A673 (cell line): ENCODE data around the gene UGGT2. TPM values are rescaled to one million over a fixed set of nuclear protein-coding genes. Genes with fewer than 3 reads are reported as not detected.

Experiments used
- BruUV-seq: library from RNA; stranded (reverse); fragments of 400-500 nt; replicated peaks from 2 replicates; lab custom pipeline; 2021; lab: Mats Ljungman, UMichigan
- CTCF ChIA-PET: fragments of 300-600 bp; sonication (Branson Sonifier 250); formaldehyde crosslinking; loops from one replicate; lab custom pipeline; 2022; ENCODE audit warnings: antibody characterized with exemption; lab: Charles Lee
- POLR2A ChIA-PET: fragments of 300-600 bp; sonication (Branson Sonifier 250); formaldehyde crosslinking; loops from one replicate; lab custom pipeline; 2022; ENCODE audit warnings: antibody characterized with exemption; ENCODE audit not compliant: low non-redundant PET; lab: Charles Lee
- DNase-seq: peaks from one replicate; pipeline ENCODE4 v3.0.0-alpha.2; 2015; ENCODE audit warnings: low spot score
- H3K27ac ChIP-seq: fragments of 200-600 bp; sonication (generic); 2 replicates; pipeline ENCODE4 v1.5.1; 2016; ENCODE audit warnings: mixed run types, low read depth, mild to moderate bottlenecking, mixed read lengths, antibody characterized with exemption, low read length; ENCODE audit not compliant: poor library complexity, severe bottlenecking
- H3K27me3 ChIP-seq: fragments of 200-600 bp; sonication (generic); replicated peaks from 2 replicates; pipeline ENCODE4 v1.6.1; 2017; ENCODE audit warnings: mixed run types, low read depth, mild to moderate bottlenecking, mixed read lengths, antibody characterized with exemption, low read length; ENCODE audit not compliant: insufficient read depth, poor library complexity
- H3K36me3 ChIP-seq: fragments of 200-600 bp; sonication (generic); 2 replicates; pipeline ENCODE4 v1.6.1; 2016; ENCODE audit warnings: mixed run types, mild to moderate bottlenecking, mixed read lengths, antibody characterized with exemption, low read length; ENCODE audit not compliant: insufficient read depth, poor library complexity, severe bottlenecking
- H3K4me1 ChIP-seq: fragments of 200-600 bp; sonication (generic); 2 replicates; pipeline ENCODE4 v1.6.1; 2017; ENCODE audit warnings: mixed run types, mild to moderate bottlenecking, mixed read lengths, antibody characterized with exemption, low read length; ENCODE audit not compliant: insufficient read depth, poor library complexity, severe bottlenecking
- H3K4me3 ChIP-seq: fragments of 200-600 bp; sonication (generic); 2 replicates; pipeline ENCODE4 v1.5.1; 2016; ENCODE audit warnings: low read depth, mixed run types, mild to moderate bottlenecking, mixed read lengths, low read length; ENCODE audit not compliant: poor library complexity, severe bottlenecking
- H3K9me3 ChIP-seq: fragments of 200-600 bp; sonication (generic); 2 replicates; pipeline ENCODE4 v1.6.1; 2016; ENCODE audit warnings: mixed run types, low read depth, mild to moderate bottlenecking, mixed read lengths, antibody characterized with exemption, low read length; ENCODE audit not compliant: poor library complexity, severe bottlenecking
- CTCF ChIP-seq: fragments of 300-800, 200-600 bp; sonication (generic); conservative IDR thresholded peaks from 2 replicates; pipeline ENCODE4 v1.5.1; 2017; ENCODE audit warnings: low read depth, mild to moderate bottlenecking, antibody characterized with exemption, low read length, moderate library complexity, mixed read lengths
- EZH2 ChIP-seq: fragments of 200-600 bp; sonication (generic); IDR thresholded peaks from 2 replicates; pipeline ENCODE4 v1.6.1; 2017; ENCODE audit warnings: borderline replicate concordance, low read depth, mild to moderate bottlenecking, mixed read lengths, antibody characterized with exemption, low read length; ENCODE audit not compliant: poor library complexity, severe bottlenecking
- intact Hi-C: fragments of 100-400 bp; cut with micrococcal nuclease; formaldehyde crosslinking; loops from one replicate; pipeline ENCODE4 v1.10.0; 2022; ENCODE audit not compliant: unreplicated experiment
- total RNA-seq: library from RNA; stranded (reverse); gene quantifications from 2 replicates; pipeline ENCODE4 v1.2.3, GENCODE V29; 2021

The UGGT2 gene
- total RNA-seq, 1 experiment from 2014 or later, result 10.1 TPM

- no peak for DNase-seq
- Histone ChIP-seq H3K27ac (no peak overlapping the region), H3K9me3 (no peaks in the 10 kb centered on the region), H3K4me3 (no peak overlapping the region), H3K27me3 (no peaks in the 10 kb centered on the region), H3K4me1 (no peaks in the 10 kb centered on the region), H3K36me3 (no peaks in the 10 kb centered on the region)
- intact Hi-C loops, result no loop called here
- TF ChIP-seq CTCF (no peak), EZH2 (no peak)
- POLR2A ChIA-PET, result no interaction called here
- CTCF ChIA-PET, result no interaction called here
- no TSS peak for BruUV-seq
Observed at GRCh38 chr13:96011291-96011872, 41.8 kb downstream of the UGGT2 start.

GRCh38 chr13:96003304-96003703 is 49.9 kb downstream of the UGGT2 start:
- no TSS peak for BruUV-seq

GRCh38 chr13:96002322-96003131 is 50.7 kb downstream of the UGGT2 start:
- BruUV-seq, result no TSS peak
- Histone ChIP-seq H3K36me3 (no peaks in the 10 kb centered on the region), H3K27ac (no peak overlapping the region), H3K9me3 (no peaks in the 10 kb centered on the region), H3K27me3 (no peaks in the 10 kb centered on the region), H3K4me1 (no peaks in the 10 kb centered on the region), H3K4me3 (no peak overlapping the region)
- intact Hi-C loops, result no loop called here
- ChIA-PET CTCF (interaction anchor here (0.6 kb wide), 1 partner anchor 17 kb away, joined by 7 read pairs; no protein-coding TSS in a partner anchor), POLR2A (no interaction called here)
- TF ChIP-seq EZH2 (no peak), CTCF (no peak)
- no peak for DNase-seq

More at GRCh38 chr13:96003304-96003703, 49.9 kb downstream of the UGGT2 start:
- intact Hi-C loops, result no loop called here
- no peaks in the 10 kb centered on the region for H3K9me3 ChIP-seq
- no peaks in the 10 kb centered on the region for H3K36me3 ChIP-seq
- POLR2A ChIA-PET, result no interaction called here
- DNase-seq, result peak; percentile 4
- H3K4me1 ChIP-seq, result no peaks in the 10 kb centered on the region
- CTCF ChIA-PET, result no interaction called here
- no peak; the same call in 1 of the 2 replicates for TF ChIP-seq CTCF
- TF ChIP-seq EZH2, result no peak
- H3K27me3 ChIP-seq, result no peaks in the 10 kb centered on the region
- no peak overlapping the region for H3K4me3 ChIP-seq
- no peak overlapping the region for H3K27ac ChIP-seq
